Loucy (cell line): ENCODE data around the gene GTF2IRD1.

Source experiments
- EZH2phosphoT487 ChIP-seq: fragments of 200-600 bp; IDR thresholded peaks from 2 replicates; pipeline ENCODE4 v1.6.1; 2018; ENCODE audit warnings: antibody characterized with exemption, mild to moderate bottlenecking, moderate library complexity, borderline replicate concordance
- TF ChIP-seq, protein P1 (sequence below): fragments of 200-600 bp; sonication (generic); conservative IDR thresholded peaks from 2 replicates; pipeline ENCODE4 v1.5.1; 2014; ENCODE audit warnings: mild to moderate bottlenecking, antibody characterized with exemption, low read length

DNA sequence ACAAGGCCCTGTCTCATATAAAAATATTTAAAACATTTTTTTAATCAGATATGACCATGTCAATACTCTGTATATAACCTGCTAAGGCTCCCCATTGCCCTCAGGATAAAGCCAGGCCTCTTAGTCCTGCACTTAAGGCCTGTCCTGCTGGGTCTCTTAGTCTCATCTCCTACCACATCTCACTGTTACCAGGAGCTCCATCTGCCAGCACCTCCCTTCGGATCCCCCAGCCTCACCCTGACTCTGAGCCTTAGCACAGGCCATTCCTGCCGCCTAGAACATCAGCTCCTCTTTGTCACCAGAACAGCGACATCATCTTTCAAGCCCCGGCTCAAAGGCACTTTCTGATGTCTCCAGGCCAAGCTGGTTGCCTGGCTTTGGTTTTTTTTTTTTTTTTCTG lies 25.7 kb upstream of the GTF2IRD1 start:
- TF ChIP-seq, protein P1, sequence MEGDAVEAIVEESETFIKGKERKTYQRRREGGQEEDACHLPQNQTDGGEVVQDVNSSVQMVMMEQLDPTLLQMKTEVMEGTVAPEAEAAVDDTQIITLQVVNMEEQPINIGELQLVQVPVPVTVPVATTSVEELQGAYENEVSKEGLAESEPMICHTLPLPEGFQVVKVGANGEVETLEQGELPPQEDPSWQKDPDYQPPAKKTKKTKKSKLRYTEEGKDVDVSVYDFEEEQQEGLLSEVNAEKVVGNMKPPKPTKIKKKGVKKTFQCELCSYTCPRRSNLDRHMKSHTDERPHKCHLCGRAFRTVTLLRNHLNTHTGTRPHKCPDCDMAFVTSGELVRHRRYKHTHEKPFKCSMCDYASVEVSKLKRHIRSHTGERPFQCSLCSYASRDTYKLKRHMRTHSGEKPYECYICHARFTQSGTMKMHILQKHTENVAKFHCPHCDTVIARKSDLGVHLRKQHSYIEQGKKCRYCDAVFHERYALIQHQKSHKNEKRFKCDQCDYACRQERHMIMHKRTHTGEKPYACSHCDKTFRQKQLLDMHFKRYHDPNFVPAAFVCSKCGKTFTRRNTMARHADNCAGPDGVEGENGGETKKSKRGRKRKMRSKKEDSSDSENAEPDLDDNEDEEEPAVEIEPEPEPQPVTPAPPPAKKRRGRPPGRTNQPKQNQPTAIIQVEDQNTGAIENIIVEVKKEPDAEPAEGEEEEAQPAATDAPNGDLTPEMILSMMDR: no peak
- no peak for TF ChIP-seq EZH2phosphoT487
